ENCODE measurements around the gene GBP5. TPM values are rescaled to one million over a fixed set of nuclear protein-coding genes. Genes with fewer than 3 reads are reported as not detected.

The GBP5 gene
- total and polyA plus RNA-seq, 4 donors: 0.78 to 3.8 (median 1.7) TPM

DNA sequence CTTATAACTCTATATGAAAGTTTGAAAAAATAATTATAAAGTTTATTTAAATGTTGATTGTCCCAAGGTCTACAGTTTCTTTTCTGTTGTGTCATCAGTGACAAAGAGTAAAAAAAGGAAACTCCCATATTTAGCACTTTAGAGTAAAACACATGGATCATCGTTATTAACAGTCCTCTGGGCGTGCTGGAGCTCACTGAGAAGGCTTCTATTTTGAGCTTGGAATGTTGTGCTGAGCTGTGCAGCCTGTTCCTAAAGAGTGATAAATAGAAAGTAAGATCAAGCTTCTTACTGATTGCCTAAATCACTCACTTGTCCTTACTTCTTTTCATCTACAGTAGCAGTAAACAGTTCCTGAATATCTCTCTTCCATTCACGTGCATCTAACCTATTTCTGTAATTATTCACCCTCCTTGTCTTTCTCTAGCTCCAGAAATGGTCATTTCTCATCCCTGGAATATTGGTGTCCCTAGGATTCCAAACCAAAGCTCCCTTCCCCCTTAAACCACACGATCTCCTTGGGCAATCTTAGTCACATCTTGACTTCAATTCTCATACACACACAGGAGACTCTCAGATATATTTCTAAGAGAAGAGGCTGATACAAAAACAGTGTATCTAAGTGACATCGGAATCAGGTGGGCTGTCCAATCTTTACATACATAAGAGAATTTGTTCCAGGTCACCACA lies 11.9 kb downstream of the GBP5 start:
- no peak for DNase-seq (ENCODE audit: low spot score)
- peak overlapping the region in 1 of 2 donors; percentile 1 for H3K27ac ChIP-seq (ENCODE audit: low read depth in 1 of 2, low read length in 2 of 2)

GRCh38 chr1:89260042-89260441 lies 12.6 kb downstream of the GBP5 start:
- WGBS: 83% methylated on average over 4 of the region's 4 CpGs
- Histone ChIP-seq H3K27ac (ENCODE audit: low read depth in 1 of 2, low read length in 2 of 2) (no peak overlapping the region), H3K36me3 (ENCODE audit: control insufficient read depth in 4 of 4, insufficient read depth in 3 of 4, low read depth in 1 of 4, low read length in 3 of 4) (no peaks in the 10 kb centered on the region), H3K9me3 (ENCODE audit: control insufficient read depth in 4 of 4, low read length in 3 of 4) (no peaks in the 10 kb centered on the region), H3K27me3 (ENCODE audit: control insufficient read depth in 4 of 4, insufficient read depth in 4 of 4, low read length in 3 of 4) (no peaks in the 10 kb centered on the region), H3K9ac (ENCODE audit: low read depth in 1 of 2, low read length in 2 of 2) (no peak overlapping the region), H3K4me1 (ENCODE audit: control insufficient read depth in 4 of 4, insufficient read depth in 4 of 4, low read length in 3 of 4) (no peaks in the 10 kb centered on the region), H3K4me3 (ENCODE audit: low read depth in 1 of 3, low read length in 3 of 3) (no peak overlapping the region)
- DNase-seq (ENCODE audit: low spot score): no peak
- TF ChIP-seq HNF4G (IDR thresholded peaks at IDR 0.05) (no peak), CTCF (IDR thresholded peaks at IDR 0.05; ENCODE audit: low read depth, low read length, missing input control) (no peak), SP1 (IDR thresholded peaks at IDR 0.05) (no peak), ATF3 (IDR thresholded peaks at IDR 0.05) (no peak), JUND (IDR thresholded peaks at IDR 0.05) (no peak), GABPA (IDR thresholded peaks at IDR 0.05 in 1 of 2, conservative IDR thresholded peaks at IDR 0.05 in 1 of 2) (no peak), TAF1 (conservative IDR thresholded peaks at IDR 0.05) (no peak), FOXA1 (IDR thresholded peaks at IDR 0.05) (no peak), FOXA2 (IDR thresholded peaks at IDR 0.05) (no peak), EGR1 (IDR thresholded peaks at IDR 0.05; ENCODE audit: low read depth in 2 of 2) (no peak)
- TF ChIP-seq, protein P1, sequence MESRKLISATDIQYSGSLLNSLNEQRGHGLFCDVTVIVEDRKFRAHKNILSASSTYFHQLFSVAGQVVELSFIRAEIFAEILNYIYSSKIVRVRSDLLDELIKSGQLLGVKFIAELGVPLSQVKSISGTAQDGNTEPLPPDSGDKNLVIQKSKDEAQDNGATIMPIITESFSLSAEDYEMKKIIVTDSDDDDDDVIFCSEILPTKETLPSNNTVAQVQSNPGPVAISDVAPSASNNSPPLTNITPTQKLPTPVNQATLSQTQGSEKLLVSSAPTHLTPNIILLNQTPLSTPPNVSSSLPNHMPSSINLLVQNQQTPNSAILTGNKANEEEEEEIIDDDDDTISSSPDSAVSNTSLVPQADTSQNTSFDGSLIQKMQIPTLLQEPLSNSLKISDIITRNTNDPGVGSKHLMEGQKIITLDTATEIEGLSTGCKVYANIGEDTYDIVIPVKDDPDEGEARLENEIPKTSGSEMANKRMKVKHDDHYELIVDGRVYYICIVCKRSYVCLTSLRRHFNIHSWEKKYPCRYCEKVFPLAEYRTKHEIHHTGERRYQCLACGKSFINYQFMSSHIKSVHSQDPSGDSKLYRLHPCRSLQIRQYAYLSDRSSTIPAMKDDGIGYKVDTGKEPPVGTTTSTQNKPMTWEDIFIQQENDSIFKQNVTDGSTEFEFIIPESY (IDR thresholded peaks at IDR 0.05): no peak

More for the DNA sequence above, 11.9 kb downstream of the GBP5 start:
- no peaks in the 10 kb centered on the region for H3K9me3 ChIP-seq (ENCODE audit: control insufficient read depth in 4 of 4, low read length in 3 of 4)
- no peak overlapping the region for H3K9ac ChIP-seq (ENCODE audit: low read depth in 1 of 2, low read length in 2 of 2)
- no peak overlapping the region for H3K4me3 ChIP-seq (ENCODE audit: low read depth in 1 of 3, low read length in 3 of 3)
- TF ChIP-seq RAD21 (IDR thresholded peaks at IDR 0.05): peak in 1 of 2 donors; percentile 4
- TF ChIP-seq SP1 (IDR thresholded peaks at IDR 0.05): no peak
- 63% methylated on average over 5 of the region's 5 CpGs for WGBS
- H3K4me1 ChIP-seq (ENCODE audit: control insufficient read depth in 4 of 4, insufficient read depth in 4 of 4, low read length in 3 of 4): no peaks in the 10 kb centered on the region
- H3K27me3 ChIP-seq (ENCODE audit: control insufficient read depth in 4 of 4, insufficient read depth in 4 of 4, low read length in 3 of 4): no peaks in the 10 kb centered on the region
- no peaks in the 10 kb centered on the region for H3K36me3 ChIP-seq (ENCODE audit: control insufficient read depth in 4 of 4, insufficient read depth in 3 of 4, low read depth in 1 of 4, low read length in 3 of 4)

GRCh38 chr1:89259283-89259971 lies 13.2 kb downstream of the GBP5 start:
- Histone ChIP-seq H3K9ac (ENCODE audit: low read depth in 1 of 2, low read length in 2 of 2) (no peak overlapping the region), H3K27ac (ENCODE audit: low read depth in 1 of 2, low read length in 2 of 2) (no peak overlapping the region), H3K9me3 (ENCODE audit: control insufficient read depth in 4 of 4, low read length in 3 of 4) (no peaks in the 10 kb centered on the region), H3K4me3 (ENCODE audit: low read depth in 1 of 3, low read length in 3 of 3) (no peak overlapping the region), H3K36me3 (ENCODE audit: control insufficient read depth in 4 of 4, insufficient read depth in 3 of 4, low read depth in 1 of 4, low read length in 3 of 4) (no peaks in the 10 kb centered on the region), H3K4me1 (ENCODE audit: control insufficient read depth in 4 of 4, insufficient read depth in 4 of 4, low read length in 3 of 4) (no peaks in the 10 kb centered on the region), H3K27me3 (ENCODE audit: control insufficient read depth in 4 of 4, insufficient read depth in 4 of 4, low read length in 3 of 4) (no peaks in the 10 kb centered on the region)
- 78% methylated on average over 11 of the region's 11 CpGs for WGBS
- DNase-seq (ENCODE audit: low spot score): no peak
- TF ChIP-seq RXRA (IDR thresholded peaks at IDR 0.05) (no peak), MAX (IDR thresholded peaks at IDR 0.05) (no peak), HNF4G (IDR thresholded peaks at IDR 0.05) (no peak), FOXA1 (IDR thresholded peaks at IDR 0.05) (no peak), FOXA2 (IDR thresholded peaks at IDR 0.05) (no peak), JUND (IDR thresholded peaks at IDR 0.05) (no peak), EGR1 (IDR thresholded peaks at IDR 0.05; ENCODE audit: low read depth in 2 of 2) (no peak), ATF3 (IDR thresholded peaks at IDR 0.05) (no peak)
- TF ChIP-seq, protein P2, sequence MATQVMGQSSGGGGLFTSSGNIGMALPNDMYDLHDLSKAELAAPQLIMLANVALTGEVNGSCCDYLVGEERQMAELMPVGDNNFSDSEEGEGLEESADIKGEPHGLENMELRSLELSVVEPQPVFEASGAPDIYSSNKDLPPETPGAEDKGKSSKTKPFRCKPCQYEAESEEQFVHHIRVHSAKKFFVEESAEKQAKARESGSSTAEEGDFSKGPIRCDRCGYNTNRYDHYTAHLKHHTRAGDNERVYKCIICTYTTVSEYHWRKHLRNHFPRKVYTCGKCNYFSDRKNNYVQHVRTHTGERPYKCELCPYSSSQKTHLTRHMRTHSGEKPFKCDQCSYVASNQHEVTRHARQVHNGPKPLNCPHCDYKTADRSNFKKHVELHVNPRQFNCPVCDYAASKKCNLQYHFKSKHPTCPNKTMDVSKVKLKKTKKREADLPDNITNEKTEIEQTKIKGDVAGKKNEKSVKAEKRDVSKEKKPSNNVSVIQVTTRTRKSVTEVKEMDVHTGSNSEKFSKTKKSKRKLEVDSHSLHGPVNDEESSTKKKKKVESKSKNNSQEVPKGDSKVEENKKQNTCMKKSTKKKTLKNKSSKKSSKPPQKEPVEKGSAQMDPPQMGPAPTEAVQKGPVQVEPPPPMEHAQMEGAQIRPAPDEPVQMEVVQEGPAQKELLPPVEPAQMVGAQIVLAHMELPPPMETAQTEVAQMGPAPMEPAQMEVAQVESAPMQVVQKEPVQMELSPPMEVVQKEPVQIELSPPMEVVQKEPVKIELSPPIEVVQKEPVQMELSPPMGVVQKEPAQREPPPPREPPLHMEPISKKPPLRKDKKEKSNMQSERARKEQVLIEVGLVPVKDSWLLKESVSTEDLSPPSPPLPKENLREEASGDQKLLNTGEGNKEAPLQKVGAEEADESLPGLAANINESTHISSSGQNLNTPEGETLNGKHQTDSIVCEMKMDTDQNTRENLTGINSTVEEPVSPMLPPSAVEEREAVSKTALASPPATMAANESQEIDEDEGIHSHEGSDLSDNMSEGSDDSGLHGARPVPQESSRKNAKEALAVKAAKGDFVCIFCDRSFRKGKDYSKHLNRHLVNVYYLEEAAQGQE (IDR thresholded peaks at IDR 0.05): no peak
